ENCODE results near the gene DVL2. TPM values are rescaled to one million over a fixed set of nuclear protein-coding genes. Genes with fewer than 3 reads are reported as not detected.

Gene DVL2
- total and polyA plus RNA-seq, 2 of the 13 experiments (the other 11 are each of a cell fraction or from before 2014, with no cell fraction given) = 5.7 to 38.2 TPM

DNA sequence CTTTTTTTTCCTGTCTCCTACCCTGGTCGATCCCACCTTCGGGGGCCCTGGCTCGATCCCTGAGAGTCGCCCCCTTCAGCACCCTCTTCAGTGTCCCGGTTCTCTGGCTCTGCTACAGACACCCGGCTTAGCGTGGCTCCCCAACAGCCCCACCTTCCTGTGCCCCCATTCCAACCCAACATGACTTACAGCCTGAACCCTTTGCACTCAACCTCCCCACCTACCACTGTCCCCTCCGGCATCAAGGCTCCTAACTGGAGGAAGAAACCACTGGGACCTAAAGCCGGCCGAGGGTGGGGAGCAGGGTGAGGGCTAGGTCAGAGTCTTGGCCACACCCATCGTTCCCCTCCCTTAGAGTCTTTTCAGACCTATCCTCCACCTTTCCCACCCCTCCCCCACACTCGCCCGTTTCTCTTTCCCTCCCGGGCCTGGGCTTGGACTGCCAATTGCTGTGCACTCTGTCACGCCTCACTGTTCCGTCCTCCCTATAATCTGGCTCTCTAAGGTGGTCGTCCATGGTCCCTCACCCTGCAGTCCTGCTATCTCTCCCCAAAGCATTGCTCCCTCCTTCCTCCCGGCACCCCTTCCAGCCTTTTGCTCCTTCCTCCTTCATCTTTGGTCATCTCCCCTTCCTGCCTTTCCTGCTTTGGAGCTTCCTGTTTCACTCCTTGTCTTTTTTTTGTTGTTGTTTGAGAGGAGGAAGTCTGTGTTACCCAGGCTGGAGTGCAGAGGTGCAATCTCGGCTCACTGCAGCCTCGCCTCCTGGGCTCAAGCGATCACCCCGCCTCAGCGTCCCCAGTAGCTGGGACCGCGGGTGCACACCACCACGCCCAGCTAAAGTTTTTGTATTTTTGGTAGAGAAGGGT, 28.9 kb upstream of the DVL2 start (continued):
- TF ChIP-seq, protein P1, sequence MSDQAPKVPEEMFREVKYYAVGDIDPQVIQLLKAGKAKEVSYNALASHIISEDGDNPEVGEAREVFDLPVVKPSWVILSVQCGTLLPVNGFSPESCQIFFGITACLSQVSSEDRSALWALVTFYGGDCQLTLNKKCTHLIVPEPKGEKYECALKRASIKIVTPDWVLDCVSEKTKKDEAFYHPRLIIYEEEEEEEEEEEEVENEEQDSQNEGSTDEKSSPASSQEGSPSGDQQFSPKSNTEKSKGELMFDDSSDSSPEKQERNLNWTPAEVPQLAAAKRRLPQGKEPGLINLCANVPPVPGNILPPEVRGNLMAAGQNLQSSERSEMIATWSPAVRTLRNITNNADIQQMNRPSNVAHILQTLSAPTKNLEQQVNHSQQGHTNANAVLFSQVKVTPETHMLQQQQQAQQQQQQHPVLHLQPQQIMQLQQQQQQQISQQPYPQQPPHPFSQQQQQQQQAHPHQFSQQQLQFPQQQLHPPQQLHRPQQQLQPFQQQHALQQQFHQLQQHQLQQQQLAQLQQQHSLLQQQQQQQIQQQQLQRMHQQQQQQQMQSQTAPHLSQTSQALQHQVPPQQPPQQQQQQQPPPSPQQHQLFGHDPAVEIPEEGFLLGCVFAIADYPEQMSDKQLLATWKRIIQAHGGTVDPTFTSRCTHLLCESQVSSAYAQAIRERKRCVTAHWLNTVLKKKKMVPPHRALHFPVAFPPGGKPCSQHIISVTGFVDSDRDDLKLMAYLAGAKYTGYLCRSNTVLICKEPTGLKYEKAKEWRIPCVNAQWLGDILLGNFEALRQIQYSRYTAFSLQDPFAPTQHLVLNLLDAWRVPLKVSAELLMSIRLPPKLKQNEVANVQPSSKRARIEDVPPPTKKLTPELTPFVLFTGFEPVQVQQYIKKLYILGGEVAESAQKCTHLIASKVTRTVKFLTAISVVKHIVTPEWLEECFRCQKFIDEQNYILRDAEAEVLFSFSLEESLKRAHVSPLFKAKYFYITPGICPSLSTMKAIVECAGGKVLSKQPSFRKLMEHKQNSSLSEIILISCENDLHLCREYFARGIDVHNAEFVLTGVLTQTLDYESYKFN (CRISPR knock-in tag; conservative IDR thresholded peaks at IDR 0.05) = no peak
- TF ChIP-seq ZNF777 (CRISPR knock-in tag; IDR thresholded peaks at IDR 0.05) = no peak

DNA sequence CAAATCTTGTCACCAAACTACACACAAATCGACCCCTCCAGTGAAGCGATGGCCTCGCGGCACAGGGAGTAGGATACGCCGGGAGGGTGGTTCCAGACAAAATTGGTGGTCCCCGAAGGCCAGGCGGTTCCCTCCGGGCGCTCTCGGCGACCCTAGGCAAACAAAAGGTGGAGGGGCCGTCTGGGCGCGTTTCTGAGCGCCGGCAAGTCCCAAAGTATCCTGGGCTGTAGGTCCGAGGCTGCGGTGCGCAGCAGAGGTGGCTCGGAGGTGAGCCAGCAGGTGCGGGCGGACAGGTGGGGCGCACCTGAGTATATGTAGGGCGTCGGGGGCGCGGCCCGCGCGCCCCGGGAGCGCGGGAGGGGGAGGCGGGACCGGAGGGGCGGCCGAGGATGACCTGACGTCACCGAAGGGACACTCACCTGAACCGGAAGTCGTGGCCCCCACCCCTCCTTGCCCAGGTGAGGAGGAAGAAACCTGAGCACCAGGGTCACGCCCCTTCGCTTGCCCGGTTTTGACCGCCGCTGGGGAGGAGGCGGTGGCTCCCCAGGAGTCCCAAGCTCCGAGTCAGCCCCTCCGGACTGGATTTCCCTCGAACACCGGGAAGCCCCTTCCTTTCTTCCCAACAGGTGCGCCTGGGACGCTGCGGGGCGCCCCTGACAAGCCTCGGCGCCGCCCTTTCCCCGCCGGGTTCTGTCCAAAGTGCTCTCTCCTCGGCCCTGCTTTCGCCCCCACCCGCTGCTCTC, 28.0 kb upstream of the DVL2 start, which contains the start of gene CLDN7:
Gene CLDN7 (minus strand): TSS at position 287 of the 743 bp plus-strand sequence. CDS start 435 bp downstream, outside the sequence.
- Histone ChIP-seq H3K4me3 (replicated peaks in 1 of 3; ENCODE audit: insufficient read depth in 1 of 3, low read depth in 2 of 3, low read length in 3 of 3) (no peak within 1 kb of the TSS), H3K27ac (ENCODE audit: extremely low read length, insufficient read depth, low read length) (no peak within 1 kb of the TSS), H2AFZ (ENCODE audit: low read length) (no peak within 1 kb of the TSS), H3K4me1 (ENCODE audit: insufficient read depth, low read length) (peaks cover 72% of the 10 kb centered on the region), H4K20me1 (ENCODE audit: insufficient read depth, low read length) (no peaks in the 10 kb centered on the region), H3K27me3 (ENCODE audit: control insufficient read depth in 1 of 2, insufficient read depth in 2 of 2, low read length in 2 of 2) (no peaks in the 10 kb centered on the region), H3K4me2 (ENCODE audit: low read depth, low read length) (no peak within 1 kb of the TSS), H3K9ac (ENCODE audit: insufficient read depth, low read depth, low read length) (no peak within 1 kb of the TSS), H3K9me3 (ENCODE audit: low read length) (no peaks in the 10 kb centered on the region), H3K79me2 (ENCODE audit: insufficient read depth, low read length) (no peaks in the 10 kb centered on the region), H3K36me3 (replicated peaks in 1 of 2; ENCODE audit: control insufficient read depth in 1 of 2, insufficient read depth in 2 of 2, low read length in 2 of 2) (no peaks in the 10 kb centered on the region)
- FAIRE-seq = no peak
- intact Hi-C loops (cut with micrococcal nuclease; ENCODE audit: unreplicated experiment) (no loop called here), in situ Hi-C loops (cut with HindIII; ENCODE audit: extremely low pct_ligation_motif_present, low pct_unique_long_range_greater_than_20kb) (no loop called here)
- 96% methylated on average over 62 of the region's 64 CpGs for WGBS (ENCODE audit: low lambda C conversion rate)
- TF ChIP-seq SETDB1 (CRISPR knock-in tag; IDR thresholded peaks at IDR 0.05; ENCODE audit: borderline replicate concordance) (no peak), AGO2 (optimal IDR thresholded peaks at IDR 0.05; ENCODE audit: low read depth, low read length) (peak; percentile 2), PAX8 (CRISPR knock-in tag; IDR thresholded peaks at IDR 0.05; ENCODE audit: borderline replicate concordance) (no peak), MXD3 (CRISPR knock-in tag; IDR thresholded peaks at IDR 0.05) (no peak), ZNF574 (CRISPR knock-in tag; IDR thresholded peaks at IDR 0.05) (no peak)
- DNase-seq (ENCODE audit: low spot score) = no peak
- no TSS peak for BruUV-seq (replicated peaks)
- CTCF ChIA-PET (ENCODE audit: low intra/inter-chr PET ratio, low total read pairs) = no interaction called here
- POLR2A ChIA-PET = no interaction called here
- ATAC-seq = no peak

Measured in HepG2 (cell line).